GM19324 (cell line): ENCODE data around the gene FASTKD3.

Source experiments
- ATAC-seq: cut with Tn5 transposase; IDR thresholded peaks from one replicate; pipeline ENCODE4 v1.9.1; 2021; ENCODE audit warnings: mild to moderate bottlenecking, moderate library complexity; ENCODE audit not compliant: unreplicated experiment, low FRiP score

FASTKD3 gene

GRCh38 chr5:7851617-7852289 lies 17.1 kb downstream of the FASTKD3 start:
- ATAC-seq, result no peak

GRCh38 chr5:7851240-7851592 lies 17.6 kb downstream of the FASTKD3 start:
- ATAC-seq, result no peak

GRCh38 chr5:7850395-7851239 lies 18.2 kb downstream of the FASTKD3 start, which contains the start of gene CFAP90:
CFAP90 (minus strand) TSS chr5:7851133; CDS start chr5:7851021, 112 bp downstream.
- no peak for ATAC-seq

- no peak for ATAC-seq
These were observed 19.0 kb downstream of the FASTKD3 start for GRCh38 chr5:7849681-7850394.

- no peak for ATAC-seq
These were observed 20.5 kb downstream of the FASTKD3 start for GRCh38 chr5:7848296-7848695.

- ATAC-seq, result no peak
These were observed 22.5 kb downstream of the FASTKD3 start for GRCh38 chr5:7846327-7846726.

- ATAC-seq, result no peak
These were observed 23.3 kb downstream of the FASTKD3 start for GRCh38 chr5:7845557-7845956.

GRCh38 chr5:7844901-7845300 lies 23.9 kb downstream of the FASTKD3 start:
- ATAC-seq, result no peak

- no peak for ATAC-seq
These were observed 26.3 kb downstream of the FASTKD3 start for GRCh38 chr5:7842531-7842930.

GRCh38 chr5:7837403-7837802 lies 31.4 kb downstream of the FASTKD3 start:
- no peak for ATAC-seq

- ATAC-seq, result no peak
These were observed 33.8 kb downstream of the FASTKD3 start for GRCh38 chr5:7834982-7835381.

- ATAC-seq, result no peak
These were observed 40.6 kb downstream of the FASTKD3 start for GRCh38 chr5:7828269-7828668.

- ATAC-seq, result no peak
These were observed 41.2 kb downstream of the FASTKD3 start for GRCh38 chr5:7827610-7828009.

GRCh38 chr5:7825630-7826029 lies 43.2 kb downstream of the FASTKD3 start:
- no peak for ATAC-seq

- no peak for ATAC-seq
These were observed 43.8 kb downstream of the FASTKD3 start for GRCh38 chr5:7824995-7825394.

GRCh38 chr5:7823594-7823993 lies 45.2 kb downstream of the FASTKD3 start:
- no peak for ATAC-seq

- no peak for ATAC-seq
These were observed 46.4 kb downstream of the FASTKD3 start for GRCh38 chr5:7822449-7822848.

- ATAC-seq, result peak; percentile 13
These were observed 52.3 kb downstream of the FASTKD3 start for GRCh38 chr5:7816535-7816901.

- peak; percentile 92 for ATAC-seq
These were observed 52.8 kb downstream of the FASTKD3 start for GRCh38 chr5:7815892-7816534.

- ATAC-seq, result no peak
These were observed 54.0 kb downstream of the FASTKD3 start for GRCh38 chr5:7814816-7815215.

- ATAC-seq, result no peak
These were observed 55.3 kb downstream of the FASTKD3 start for GRCh38 chr5:7813576-7813975.
